CD14-positive monocyte (primary cell): ENCODE results near the gene ATP2C2. TPM values are rescaled to one million over a fixed set of nuclear protein-coding genes. Genes with fewer than 3 reads are reported as not detected.

Experiments
- DNase-seq, 3 donors: peaks; one replicate each; pipeline ENCODE4 v3.0.0-alpha.2; 2011 to 2022
- H2AFZ ChIP-seq: 2 replicates; pipeline ENCODE4 v1.6.0; 2012; ENCODE audit warnings: mild to moderate bottlenecking, low read depth, low read length, inconsistent platforms; ENCODE audit not compliant: insufficient read depth, poor library complexity, severe bottlenecking
- H3K27ac ChIP-seq, 2 donors: 1 replicate in 1 of 2; 2 replicates in 1 of 2; pipeline ENCODE4 v1.5.1; 2012 to 2013; ENCODE audit warnings: low read length in 2 of 2, control low read depth in 1 of 2, inconsistent platforms in 1 of 2, low read depth in 1 of 2, mild to moderate bottlenecking in 1 of 2
- H3K27me3 ChIP-seq, 2 donors: one replicate each; pipeline versions ENCODE4 v1.6.0 to v1.6.1; 2011 to 2013; ENCODE audit warnings: low read length in 2 of 2; ENCODE audit not compliant: control insufficient read depth in 2 of 2, insufficient read depth in 2 of 2
- H3K36me3 ChIP-seq, 2 donors: replicated peaks in 1 of 2; 1 replicate in 1 of 2; 2 replicates in 1 of 2; pipeline versions ENCODE4 v1.5.1 to v1.6.1; 2012 to 2013; ENCODE audit warnings: low read length in 2 of 2, control low read depth in 1 of 2, inconsistent platforms in 1 of 2, mild to moderate bottlenecking in 1 of 2; ENCODE audit not compliant: insufficient read depth in 2 of 2, control insufficient read depth in 1 of 2
- H3K4me1 ChIP-seq, 2 donors: 1 replicate in 1 of 2; 2 replicates in 1 of 2; pipeline versions ENCODE4 v1.5.1 to v1.6.1; 2012 to 2013; ENCODE audit warnings: low read length in 2 of 2, control low read depth in 1 of 2, inconsistent platforms in 1 of 2, mild to moderate bottlenecking in 1 of 2, moderate library complexity in 1 of 2; ENCODE audit not compliant: insufficient read depth in 2 of 2, control insufficient read depth in 1 of 2
- H3K4me2 ChIP-seq: replicated peaks from 2 replicates; pipeline ENCODE3; 2012; ENCODE audit warnings: low read length, moderate library complexity, mild to moderate bottlenecking; ENCODE audit not compliant: poor library complexity, severe bottlenecking; ENCODE audit errors: extremely low read depth
- H3K4me3 ChIP-seq, 3 experiments: fragments of 200-600 bp in 1 of 3; sonication (generic) in 1 of 3; replicated peaks in 1 of 3; 1 replicate in 2 of 3; 2 replicates in 1 of 3; pipeline ENCODE4 v1.5.1; 2011 to 2013; ENCODE audit warnings: low read length in 3 of 3, mild to moderate bottlenecking in 3 of 3, control low read depth in 2 of 3, low read depth in 2 of 3, inconsistent platforms in 1 of 3, moderate library complexity in 1 of 3
- H3K79me2 ChIP-seq: 2 replicates; pipeline ENCODE4 v1.6.0; 2012; ENCODE audit warnings: mild to moderate bottlenecking, control low read depth, inconsistent platforms, low read length, moderate library complexity; ENCODE audit not compliant: insufficient read depth
- H3K9ac ChIP-seq: 2 replicates; pipeline ENCODE4 v1.6.0; 2017; ENCODE audit warnings: low read length, mild to moderate bottlenecking; ENCODE audit not compliant: insufficient read depth, poor library complexity, severe bottlenecking
- H3K9me3 ChIP-seq, 2 donors: replicated peaks in 1 of 2; 1 replicate in 1 of 2; 2 replicates in 1 of 2; pipeline versions ENCODE4 v1.5.1 to v1.6.1; 2012 to 2013; ENCODE audit warnings: low read length in 2 of 2, control low read depth in 1 of 2; ENCODE audit not compliant: control insufficient read depth in 1 of 2, insufficient read depth in 1 of 2
- H4K20me1 ChIP-seq: 2 replicates; pipeline ENCODE4 v1.6.0; 2012; ENCODE audit warnings: mild to moderate bottlenecking, low read length, control low read depth, moderate library complexity; ENCODE audit not compliant: insufficient read depth
- H3K27ac Mint-ChIP-seq, 7 donors: one replicate each; pipeline ENCODE4 v1.8.0; 2020; ENCODE audit warnings: mild to moderate bottlenecking in 7 of 7, mixed read lengths in 7 of 7, moderate library complexity in 6 of 7, inconsistent platforms in 2 of 7
- H3K27me3 Mint-ChIP-seq, 3 donors: one replicate each; pipeline ENCODE4 v1.8.0; 2021 to 2022; ENCODE audit warnings: low read depth in 3 of 3, mild to moderate bottlenecking in 3 of 3, mixed read lengths in 3 of 3, moderate library complexity in 3 of 3, inconsistent platforms in 1 of 3
- H3K36me3 Mint-ChIP-seq, 2 donors: one replicate each; pipeline ENCODE4 v1.8.0; 2020; ENCODE audit warnings: mixed read lengths in 2 of 2, inconsistent platforms in 1 of 2, mild to moderate bottlenecking in 1 of 2
- H3K4me1 Mint-ChIP-seq: one replicate; pipeline ENCODE4 v1.8.0; 2020; ENCODE audit warnings: mild to moderate bottlenecking, mixed read lengths
- H3K4me3 Mint-ChIP-seq, 2 donors: one replicate each; pipeline ENCODE4 v1.8.0; 2020; ENCODE audit warnings: mild to moderate bottlenecking in 2 of 2, mixed read lengths in 2 of 2, moderate library complexity in 1 of 2
- H3K9me3 Mint-ChIP-seq, 7 donors: one replicate each; pipeline ENCODE4 v1.8.0; 2020 to 2022; ENCODE audit warnings: mixed read lengths in 7 of 7, mild to moderate bottlenecking in 6 of 7, moderate library complexity in 6 of 7, inconsistent platforms in 2 of 7
- WGBS: methylation state at CpG from one replicate; pipeline ENCODE4 v1.1.5; 2013; ENCODE audit warnings: missing lambda C conversion rate; ENCODE audit not compliant: insufficient coverage; 5-methylcytosine and 5-hydroxymethylcytosine counted together
- intact Hi-C, 2 donors: fragments of 100-400 bp; cut with micrococcal nuclease; formaldehyde crosslinking; loops; one replicate each; pipeline versions ENCODE4 v1.15.0 to v1.15.1; 2023
- polyA plus RNA-seq, 3 donors: library from polyadenylated mRNA; depleted of rRNA in 1 of 3; unstranded in 2 of 3; stranded (reverse) in 1 of 3; fragments of 300-500 nt in 2 of 3; fragments of >200 nt in 1 of 3; fragmentation: Illumina TruSeq in 2 of 3; gene quantifications; 1 replicate in 2 of 3; 2 replicates in 1 of 3; pipeline ENCODE4 v1.2.3, GENCODE V29; 2012 to 2021
- TF ChIP-seq, protein P1 (sequence below): fragments of 200-600 bp; IDR thresholded peaks from one replicate; pipeline ENCODE4 v1.8.0; 2022; ENCODE audit warnings: antibody characterized with exemption, mild to moderate bottlenecking

The ATP2C2 gene
- polyA plus RNA-seq, 3 donors, result 0.05 TPM; not detected in 2

DNA sequence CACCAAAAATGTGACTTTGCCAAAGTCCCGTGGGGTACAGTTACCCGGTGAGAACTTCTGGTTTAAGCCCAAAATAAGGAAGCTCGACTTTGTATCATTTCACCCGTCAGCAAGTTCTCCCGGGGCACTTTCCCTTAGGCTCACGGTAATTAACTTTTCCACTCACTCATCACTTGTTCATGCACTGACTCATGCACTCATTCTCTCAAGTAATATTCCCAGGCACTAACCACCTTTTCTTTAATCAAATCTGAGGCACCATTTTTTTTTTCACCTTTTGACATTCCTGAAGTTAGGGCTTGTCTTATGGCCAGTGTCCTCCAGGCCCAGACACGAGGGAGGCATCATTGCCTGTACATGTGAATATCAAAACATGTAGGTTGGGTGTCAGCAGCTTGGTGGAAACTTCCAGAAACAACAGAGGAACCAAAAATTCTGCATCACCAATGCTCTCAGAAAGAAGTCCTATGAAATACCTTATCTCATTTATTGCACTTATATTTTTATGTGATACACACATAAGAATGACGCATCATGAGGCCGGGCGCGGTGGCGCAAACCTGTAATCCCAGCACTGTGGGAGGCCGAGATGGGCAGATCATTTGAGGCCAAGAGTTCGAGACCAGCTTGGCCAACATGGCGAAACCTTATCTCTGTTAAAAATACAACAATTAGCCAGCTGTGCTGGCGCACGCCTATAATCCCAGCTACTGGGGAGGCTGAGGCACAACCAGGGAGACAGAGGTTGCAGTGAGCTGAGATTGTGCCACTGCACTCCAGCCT lies 36.1 kb upstream of the ATP2C2 start:
- WGBS, result 80% methylated on average over 15 of the region's 17 CpGs
- Histone ChIP-seq H3K4me1 (no peaks in the 10 kb centered on the region), H3K79me2 (no peaks in the 10 kb centered on the region), H4K20me1 (no peaks in the 10 kb centered on the region), H3K36me3 (no peaks in the 10 kb centered on the region), H3K9me3 (peaks cover 2 to 3% of the 10 kb centered on the region in 2 donors), H3K4me2 (no peak overlapping the region), H3K27ac (no peak overlapping the region), H2AFZ (no peak overlapping the region), H3K4me3 (no peak overlapping the region), H3K9ac (no peak overlapping the region), H3K27me3 (no peaks in the 10 kb centered on the region)
- Mint-ChIP-seq H3K36me3 (no peaks in the 10 kb centered on the region), H3K27ac (peak overlapping the region in 1 of 7 donors; percentile 11), H3K4me1 (no peaks in the 10 kb centered on the region), H3K4me3 (no peak overlapping the region), H3K27me3 (peaks cover 0 to 12% (median 4%) of the 10 kb centered on the region in 3 donors), H3K9me3 (peaks cover 3 to 16% (median 9%) of the 10 kb centered on the region in 7 donors)
- no peak for DNase-seq
- TF ChIP-seq, protein P1, sequence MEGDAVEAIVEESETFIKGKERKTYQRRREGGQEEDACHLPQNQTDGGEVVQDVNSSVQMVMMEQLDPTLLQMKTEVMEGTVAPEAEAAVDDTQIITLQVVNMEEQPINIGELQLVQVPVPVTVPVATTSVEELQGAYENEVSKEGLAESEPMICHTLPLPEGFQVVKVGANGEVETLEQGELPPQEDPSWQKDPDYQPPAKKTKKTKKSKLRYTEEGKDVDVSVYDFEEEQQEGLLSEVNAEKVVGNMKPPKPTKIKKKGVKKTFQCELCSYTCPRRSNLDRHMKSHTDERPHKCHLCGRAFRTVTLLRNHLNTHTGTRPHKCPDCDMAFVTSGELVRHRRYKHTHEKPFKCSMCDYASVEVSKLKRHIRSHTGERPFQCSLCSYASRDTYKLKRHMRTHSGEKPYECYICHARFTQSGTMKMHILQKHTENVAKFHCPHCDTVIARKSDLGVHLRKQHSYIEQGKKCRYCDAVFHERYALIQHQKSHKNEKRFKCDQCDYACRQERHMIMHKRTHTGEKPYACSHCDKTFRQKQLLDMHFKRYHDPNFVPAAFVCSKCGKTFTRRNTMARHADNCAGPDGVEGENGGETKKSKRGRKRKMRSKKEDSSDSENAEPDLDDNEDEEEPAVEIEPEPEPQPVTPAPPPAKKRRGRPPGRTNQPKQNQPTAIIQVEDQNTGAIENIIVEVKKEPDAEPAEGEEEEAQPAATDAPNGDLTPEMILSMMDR, result no peak
- intact Hi-C loops, result no loop called here

DNA sequence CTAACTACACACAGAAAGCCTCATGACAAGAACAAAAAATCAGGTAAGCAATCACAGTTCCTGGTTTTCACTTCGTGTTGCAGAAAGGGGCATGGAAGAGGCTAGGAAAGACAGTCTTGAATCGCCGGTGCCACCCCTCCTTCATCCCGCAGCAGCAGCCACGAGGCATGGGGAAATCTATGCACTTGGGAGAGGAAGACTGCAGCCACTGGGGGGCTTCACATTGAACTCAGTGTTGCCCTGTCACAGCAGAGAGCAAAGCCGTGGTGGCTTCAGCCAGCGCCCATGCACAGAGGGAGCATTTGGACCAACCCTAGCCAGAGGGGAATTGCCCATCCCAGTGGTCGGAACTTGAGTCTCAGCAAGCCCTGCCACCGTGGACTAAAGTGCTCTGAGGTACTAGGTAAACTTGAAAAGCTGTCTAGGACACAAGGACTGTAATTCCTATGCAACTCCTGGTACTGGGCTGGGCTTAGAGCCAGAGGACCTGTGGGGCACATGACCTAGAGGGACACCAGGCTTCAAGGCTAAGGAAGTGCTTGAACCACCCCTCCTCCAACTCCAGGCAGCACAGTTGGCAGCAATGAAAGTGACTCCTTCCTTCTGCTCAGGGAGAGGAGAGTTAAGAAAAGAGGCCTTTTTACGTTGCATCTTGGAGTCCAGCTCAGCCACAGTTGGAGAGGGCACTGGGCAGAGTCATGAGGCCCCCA lies 35.2 kb upstream of the ATP2C2 start:
- no peaks in the 10 kb centered on the region for H3K36me3 ChIP-seq
- H3K4me3 ChIP-seq, result no peak overlapping the region
- Mint-ChIP-seq H3K4me3 (no peak overlapping the region), H3K27me3 (peaks cover 3 to 10% (median 3%) of the 10 kb centered on the region in 3 donors), H3K4me1 (no peaks in the 10 kb centered on the region), H3K27ac (no peak overlapping the region), H3K9me3 (peaks cover 3 to 22% (median 16%) of the 10 kb centered on the region in 7 donors), H3K36me3 (no peaks in the 10 kb centered on the region)
- no peaks in the 10 kb centered on the region for H3K27me3 ChIP-seq
- no peak overlapping the region for H2AFZ ChIP-seq
- H3K4me2 ChIP-seq, result no peak overlapping the region
- no peak for DNase-seq
- no peak overlapping the region for H3K9ac ChIP-seq
- H3K9me3 ChIP-seq, result peaks cover 3 to 6% of the 10 kb centered on the region in 2 donors
- intact Hi-C loops, result no loop called here
- no peaks in the 10 kb centered on the region for H3K4me1 ChIP-seq
- H4K20me1 ChIP-seq, result no peaks in the 10 kb centered on the region
- no peaks in the 10 kb centered on the region for H3K79me2 ChIP-seq
- no peak overlapping the region for H3K27ac ChIP-seq
- WGBS, result 77% methylated on average over 8 of the region's 10 CpGs
- TF ChIP-seq, protein P1, result no peak
